ENCODE measurements around the gene NCOA7.

Gene NCOA7

GRCh38 chr6:125815080-125815910, 24.5 kb downstream of the NCOA7 start:
- no peak for DNase-seq

GRCh38 chr6:125816828-125817280, 26.1 kb downstream of the NCOA7 start:
- DNase-seq: no peak

GRCh38 chr6:125818225-125818657, 27.5 kb downstream of the NCOA7 start:
- no peak for DNase-seq

DNA sequence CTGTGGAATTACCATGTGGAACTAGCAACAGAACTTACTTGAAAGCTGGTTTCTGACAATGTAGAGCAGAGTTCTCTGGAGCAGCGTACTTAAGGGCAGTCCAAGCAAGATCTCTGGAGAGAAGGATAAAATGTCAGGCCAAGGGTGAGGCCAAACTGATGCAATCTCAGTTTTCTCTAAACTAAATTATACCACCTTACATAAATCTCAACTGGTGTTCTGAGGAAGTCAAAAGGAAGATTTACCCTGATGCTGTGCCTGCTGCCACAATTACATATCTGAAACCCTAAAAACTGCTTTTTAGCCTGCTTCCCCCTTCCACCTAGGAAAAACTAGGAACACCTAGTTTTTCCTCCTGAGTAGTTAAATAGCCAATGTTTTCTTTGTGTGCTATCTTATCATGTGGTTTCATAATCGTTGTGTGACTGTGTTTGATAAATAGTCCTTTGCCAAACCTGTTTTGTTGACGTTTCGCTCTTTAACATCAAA, 28.1 kb downstream of the NCOA7 start:
- no peak for DNase-seq

GRCh38 chr6:125819535-125820326, 29.0 kb downstream of the NCOA7 start:
- DNase-seq: no peak

DNA sequence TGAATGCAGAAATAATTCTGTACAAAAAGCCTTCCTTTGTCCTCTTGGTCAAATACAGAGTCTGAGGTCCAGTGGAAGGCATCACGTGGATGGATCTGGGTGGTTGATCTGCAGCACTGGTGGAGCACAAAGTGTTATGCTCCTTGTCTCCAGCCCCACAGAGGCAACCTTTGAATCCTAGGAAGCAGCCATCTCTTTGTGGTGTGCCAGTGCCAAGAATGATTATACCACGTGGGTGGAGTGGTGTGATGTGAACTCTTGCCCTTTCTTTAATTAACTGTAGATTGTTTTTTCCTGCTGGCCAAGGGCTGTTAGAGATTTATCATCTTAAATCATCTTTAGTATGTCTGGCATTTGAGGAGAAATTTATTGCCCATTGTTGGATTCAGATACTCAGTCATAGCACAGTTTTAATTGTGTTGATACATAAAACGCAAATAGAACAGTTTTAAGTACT, 31.1 kb downstream of the NCOA7 start:
- no peak for DNase-seq

DNA sequence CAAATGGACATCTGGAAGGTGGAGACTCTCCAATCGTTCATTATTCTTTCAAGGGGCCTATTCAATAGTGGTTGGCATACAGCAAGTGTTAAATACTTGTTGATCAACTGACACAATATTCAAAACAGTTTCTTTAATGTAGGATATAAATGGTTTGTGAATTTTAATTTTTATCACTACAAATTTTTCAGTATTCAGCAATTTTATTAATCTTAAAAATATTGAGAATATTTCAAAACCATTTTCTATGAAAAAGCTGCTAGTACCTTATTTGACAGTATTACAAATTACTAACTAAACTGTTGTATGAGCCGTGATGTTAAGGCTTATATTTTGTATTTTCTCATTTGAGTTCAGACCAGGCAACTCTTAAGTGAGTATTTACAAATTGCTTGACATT, 32.4 kb downstream of the NCOA7 start:
- DNase-seq: no peak

- no peak for DNase-seq
Measured at GRCh38 chr6:125824946-125825771, 34.4 kb downstream of the NCOA7 start.

- no peak for DNase-seq
Measured at GRCh38 chr6:125826695-125827463, 36.1 kb downstream of the NCOA7 start.

GRCh38 chr6:125827788-125828320, 37.1 kb downstream of the NCOA7 start:
- DNase-seq: no peak

GRCh38 chr6:125828476-125829039, 37.8 kb downstream of the NCOA7 start:
- no peak for DNase-seq

GRCh38 chr6:125829433-125829832, 38.7 kb downstream of the NCOA7 start:
- DNase-seq: peak in 2 of 5 donors; percentile 4 to 53

DNA sequence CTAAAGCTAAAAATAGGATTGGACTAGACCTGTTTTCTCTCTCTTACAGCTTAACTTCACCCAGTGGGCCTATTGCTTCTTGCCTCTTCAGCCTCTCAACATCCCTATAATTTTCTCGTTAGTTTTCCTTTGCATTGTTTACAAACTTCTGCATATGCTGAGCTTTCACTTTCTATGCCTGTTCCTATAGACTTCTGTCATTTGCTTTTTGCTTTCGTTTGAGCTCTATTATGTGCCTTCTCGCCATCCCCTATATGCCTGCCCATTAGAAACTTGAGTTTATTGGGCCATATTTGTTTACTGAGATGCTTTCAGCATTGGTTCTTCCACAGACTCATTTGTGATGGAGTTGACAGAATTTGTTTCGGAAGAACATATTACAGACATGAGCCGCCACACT, 40.9 kb downstream of the NCOA7 start:
- peak in 1 of 5 donors; percentile 5 for DNase-seq

- DNase-seq: no peak
Measured at GRCh38 chr6:125832391-125833117, 41.8 kb downstream of the NCOA7 start.

- DNase-seq: no peak
Measured at GRCh38 chr6:125834348-125834747, 43.6 kb downstream of the NCOA7 start.

GRCh38 chr6:125835221-125835744, 44.5 kb downstream of the NCOA7 start:
- no peak for DNase-seq

- DNase-seq: no peak
Measured at GRCh38 chr6:125836466-125836865, 45.7 kb downstream of the NCOA7 start.

- no peak for DNase-seq
Measured at GRCh38 chr6:125839471-125839870, 48.7 kb downstream of the NCOA7 start.

- no peak for DNase-seq
Measured at GRCh38 chr6:125839879-125840278, 49.1 kb downstream of the NCOA7 start.

All from T-helper 1 cell (primary cell).